Loucy (cell line): ENCODE data around the gene GNAL.

ENCODE experiments used
- EZH2phosphoT487 ChIP-seq: fragments of 200-600 bp; IDR thresholded peaks from 2 replicates; pipeline ENCODE4 v1.6.1; 2018; ENCODE audit warnings: antibody characterized with exemption, mild to moderate bottlenecking, moderate library complexity, borderline replicate concordance
- TF ChIP-seq, protein P1 (sequence below): fragments of 200-600 bp; sonication (generic); conservative IDR thresholded peaks from 2 replicates; pipeline ENCODE4 v1.5.1; 2014; ENCODE audit warnings: mild to moderate bottlenecking, antibody characterized with exemption, low read length

- TF ChIP-seq, protein P1, sequence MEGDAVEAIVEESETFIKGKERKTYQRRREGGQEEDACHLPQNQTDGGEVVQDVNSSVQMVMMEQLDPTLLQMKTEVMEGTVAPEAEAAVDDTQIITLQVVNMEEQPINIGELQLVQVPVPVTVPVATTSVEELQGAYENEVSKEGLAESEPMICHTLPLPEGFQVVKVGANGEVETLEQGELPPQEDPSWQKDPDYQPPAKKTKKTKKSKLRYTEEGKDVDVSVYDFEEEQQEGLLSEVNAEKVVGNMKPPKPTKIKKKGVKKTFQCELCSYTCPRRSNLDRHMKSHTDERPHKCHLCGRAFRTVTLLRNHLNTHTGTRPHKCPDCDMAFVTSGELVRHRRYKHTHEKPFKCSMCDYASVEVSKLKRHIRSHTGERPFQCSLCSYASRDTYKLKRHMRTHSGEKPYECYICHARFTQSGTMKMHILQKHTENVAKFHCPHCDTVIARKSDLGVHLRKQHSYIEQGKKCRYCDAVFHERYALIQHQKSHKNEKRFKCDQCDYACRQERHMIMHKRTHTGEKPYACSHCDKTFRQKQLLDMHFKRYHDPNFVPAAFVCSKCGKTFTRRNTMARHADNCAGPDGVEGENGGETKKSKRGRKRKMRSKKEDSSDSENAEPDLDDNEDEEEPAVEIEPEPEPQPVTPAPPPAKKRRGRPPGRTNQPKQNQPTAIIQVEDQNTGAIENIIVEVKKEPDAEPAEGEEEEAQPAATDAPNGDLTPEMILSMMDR = no peak
- TF ChIP-seq EZH2phosphoT487 = no peak
Observed at GRCh38 chr18:11719050-11719449, 30.0 kb downstream of the GNAL start.
